HG03378 (cell line): Measurements from ENCODE around the gene TCAIM.

Source experiments
- ATAC-seq: cut with Tn5 transposase; IDR thresholded peaks from one replicate; pipeline ENCODE4 v1.9.1; 2021; ENCODE audit warnings: mild to moderate bottlenecking, moderate library complexity; ENCODE audit not compliant: unreplicated experiment

TCAIM gene

GRCh38 chr3:44444437-44444836, 105.9 kb downstream of the TCAIM start:
- ATAC-seq = no peak

GRCh38 chr3:44444896-44445691, 106.5 kb downstream of the TCAIM start:
- ATAC-seq = no peak

- ATAC-seq = no peak
Measured at GRCh38 chr3:44445786-44446185, 107.2 kb downstream of the TCAIM start.

GRCh38 chr3:44446929-44447328, 108.4 kb downstream of the TCAIM start:
- ATAC-seq = no peak

- ATAC-seq = no peak
Measured at GRCh38 chr3:44451441-44451840, 112.9 kb downstream of the TCAIM start.

GRCh38 chr3:44454258-44454657, 115.7 kb downstream of the TCAIM start:
- no peak for ATAC-seq

GRCh38 chr3:44455318-44455717, 116.8 kb downstream of the TCAIM start:
- ATAC-seq = no peak
